SK-N-DZ (cell line): ENCODE measurements around the gene MEIOSIN. TPM values are rescaled to one million over a fixed set of nuclear protein-coding genes. Genes with fewer than 3 reads are reported as not detected.
"Not testable (repeated sequence)": the region's sequence is repeated elsewhere in the genome, so short reads cannot be mapped to it uniquely, and the experiment has no call there.

Experiments
- DNase-seq: peaks from one replicate; pipeline ENCODE4 v3.0.0-alpha.2; 2015; ENCODE audit warnings: low spot score
- polyA plus RNA-seq, 2 experiments: library from polyadenylated mRNA; depleted of rRNA; stranded (reverse); fragments of >200 nt; gene quantifications; 2 replicates each; pipeline ENCODE4 v1.2.3, GENCODE V29; 2014

MEIOSIN gene
- polyA plus RNA-seq (2014; cell fraction: cytosol; rRNA removed), result 0.08 and 0.30 TPM in 2 replicates
- 0.07 and 0.21 TPM in 2 replicates for polyA plus RNA-seq (2014; cell fraction: nucleus; rRNA removed)

GRCh38 chr19:45733160-45733810, at the start of gene MEIOSIN:
Gene MEIOSIN (plus strand): TSS chr19:45733439. CDS start chr19:45735377, 1,938 bp downstream.
- DNase-seq, result no peak

- DNase-seq, result not testable (repeated sequence)
Measured at GRCh38 chr19:45685045-45685444, 48.2 kb upstream of the MEIOSIN start.

GRCh38 chr19:45687599-45687998, 45.6 kb upstream of the MEIOSIN start:
- no peak for DNase-seq

GRCh38 chr19:45691516-45692186, 41.6 kb upstream of the MEIOSIN start, which contains the start of gene SNRPD2:
Gene SNRPD2 (minus strand): TSS chr19:45691953. CDS start chr19:45691888, 65 bp downstream.
- DNase-seq, result peak; percentile 97

GRCh38 chr19:45692187-45693105, 40.8 kb upstream of the MEIOSIN start, which contains the start of gene QPCTL:
Gene QPCTL (plus strand): TSS chr19:45692666. CDS start chr19:45692704, 38 bp downstream.
- DNase-seq, result peak; percentile 100

GRCh38 chr19:45693106-45693788, 40.0 kb upstream of the MEIOSIN start:
- peak; percentile 71 for DNase-seq

GRCh38 chr19:45701676-45702075, 31.6 kb upstream of the MEIOSIN start:
- DNase-seq, result no peak

- no peak for DNase-seq
Measured at GRCh38 chr19:45705115-45705514, 28.1 kb upstream of the MEIOSIN start.

GRCh38 chr19:45705710-45706415, 27.4 kb upstream of the MEIOSIN start:
- DNase-seq, result no peak

GRCh38 chr19:45710356-45711130, 22.7 kb upstream of the MEIOSIN start:
- DNase-seq, result no peak

GRCh38 chr19:45711851-45712698, 21.2 kb upstream of the MEIOSIN start:
- DNase-seq, result no peak

GRCh38 chr19:45712699-45713067, 20.6 kb upstream of the MEIOSIN start:
- no peak for DNase-seq

- DNase-seq, result no peak
Measured at GRCh38 chr19:45713141-45713540, 20.1 kb upstream of the MEIOSIN start.

GRCh38 chr19:45715139-45715538, 18.1 kb upstream of the MEIOSIN start:
- no peak for DNase-seq

GRCh38 chr19:45716359-45717130, 16.7 kb upstream of the MEIOSIN start:
- peak; percentile 22 for DNase-seq

- DNase-seq, result peak; percentile 99
Measured at GRCh38 chr19:45717131-45717982, 15.9 kb upstream of the MEIOSIN start.
